GM19043 (cell line): ENCODE data around the gene LRMDA.
"Not testable (repeated sequence)": the region's sequence is repeated elsewhere in the genome, so short reads cannot be mapped to it uniquely, and the experiment has no call there.

Source experiments
- ATAC-seq: cut with Tn5 transposase; IDR thresholded peaks from one replicate; pipeline ENCODE4 v1.9.1; 2021; ENCODE audit warnings: low read depth; ENCODE audit not compliant: unreplicated experiment

The LRMDA gene

GRCh38 chr10:75726522-75727483 is 295.4 kb downstream of the LRMDA start:
- no peak for ATAC-seq

- ATAC-seq, result no peak
Measured at GRCh38 chr10:75730847-75731246, 299.4 kb downstream of the LRMDA start.

- no peak for ATAC-seq
Measured at GRCh38 chr10:75733135-75733890, 301.9 kb downstream of the LRMDA start.

- ATAC-seq, result no peak
Measured at GRCh38 chr10:75736151-75736640, 304.8 kb downstream of the LRMDA start.

- ATAC-seq, result no peak
Measured at GRCh38 chr10:75736889-75737579, 305.6 kb downstream of the LRMDA start.

GRCh38 chr10:75737580-75737949 is 306.1 kb downstream of the LRMDA start:
- no peak for ATAC-seq

- ATAC-seq, result no peak
Measured at GRCh38 chr10:75738924-75739323, 307.5 kb downstream of the LRMDA start.

- ATAC-seq, result no peak
Measured at GRCh38 chr10:75739414-75740143, 308.2 kb downstream of the LRMDA start.

- ATAC-seq, result no peak
Measured at GRCh38 chr10:75740541-75740940, 309.1 kb downstream of the LRMDA start.

GRCh38 chr10:75742355-75742754 is 310.9 kb downstream of the LRMDA start:
- no peak for ATAC-seq

- no peak for ATAC-seq
Measured at GRCh38 chr10:75743291-75743778, 311.9 kb downstream of the LRMDA start.

GRCh38 chr10:75744261-75744660 is 312.8 kb downstream of the LRMDA start:
- no peak for ATAC-seq

GRCh38 chr10:75746356-75746755 is 314.9 kb downstream of the LRMDA start:
- no peak for ATAC-seq

- ATAC-seq, result not testable (repeated sequence)
Measured at GRCh38 chr10:75750093-75750875, 318.9 kb downstream of the LRMDA start.

- ATAC-seq, result no peak
Measured at GRCh38 chr10:75751232-75751631, 319.8 kb downstream of the LRMDA start.

GRCh38 chr10:75753621-75754020 is 322.2 kb downstream of the LRMDA start:
- ATAC-seq, result no peak

- ATAC-seq, result no peak
Measured at GRCh38 chr10:75754096-75754831, 322.8 kb downstream of the LRMDA start.

- no peak for ATAC-seq
Measured at GRCh38 chr10:75755528-75755927, 324.1 kb downstream of the LRMDA start.

GRCh38 chr10:75761289-75761688 is 329.9 kb downstream of the LRMDA start:
- ATAC-seq, result no peak
